LNCAP (cell line): ENCODE measurements around the gene MACROD1.

Experiments
- CTCF ChIP-seq: fragments of 450-650 bp; IDR thresholded peaks from 2 replicates; pipeline ENCODE4 v1.5.1; 2017; ENCODE audit warnings: mild to moderate bottlenecking

Gene MACROD1

GRCh38 chr11:64036087-64037026 is 129.6 kb downstream of the MACROD1 start:
- no peak for TF ChIP-seq CTCF

GRCh38 chr11:64035576-64035975 is 130.3 kb downstream of the MACROD1 start, which contains the start of gene FLRT1:
TSS of gene FLRT1 (plus strand) at chr11:64035931. CDS start at chr11:64116268, 80,337 bp downstream.
- no peak for TF ChIP-seq CTCF

GRCh38 chr11:64035081-64035524 is 130.8 kb downstream of the MACROD1 start:
- no peak for TF ChIP-seq CTCF

- TF ChIP-seq CTCF, result no peak
These were observed 131.5 kb downstream of the MACROD1 start for GRCh38 chr11:64034411-64034811.

GRCh38 chr11:64032050-64032449 is 133.9 kb downstream of the MACROD1 start:
- no peak for TF ChIP-seq CTCF

- TF ChIP-seq CTCF, result no peak
These were observed 134.9 kb downstream of the MACROD1 start for GRCh38 chr11:64031001-64031400.

- no peak for TF ChIP-seq CTCF
These were observed 136.1 kb downstream of the MACROD1 start for GRCh38 chr11:64029773-64030172.
